Panc1 (cell line): ENCODE measurements around the gene UBR3.

Source experiments
- SIN3A ChIP-seq: IDR thresholded peaks from 2 replicates; pipeline ENCODE4 v1.6.1; 2012; ENCODE audit warnings: low read depth, mild to moderate bottlenecking, low read length, moderate library complexity, borderline replicate concordance; ENCODE audit not compliant: insufficient read depth
- TF ChIP-seq, protein P1 (sequence below): fragments of 450-650 bp; IDR thresholded peaks from 2 replicates; pipeline ENCODE4 v1.5.1; 2017; ENCODE audit warnings: mild to moderate bottlenecking

DNA sequence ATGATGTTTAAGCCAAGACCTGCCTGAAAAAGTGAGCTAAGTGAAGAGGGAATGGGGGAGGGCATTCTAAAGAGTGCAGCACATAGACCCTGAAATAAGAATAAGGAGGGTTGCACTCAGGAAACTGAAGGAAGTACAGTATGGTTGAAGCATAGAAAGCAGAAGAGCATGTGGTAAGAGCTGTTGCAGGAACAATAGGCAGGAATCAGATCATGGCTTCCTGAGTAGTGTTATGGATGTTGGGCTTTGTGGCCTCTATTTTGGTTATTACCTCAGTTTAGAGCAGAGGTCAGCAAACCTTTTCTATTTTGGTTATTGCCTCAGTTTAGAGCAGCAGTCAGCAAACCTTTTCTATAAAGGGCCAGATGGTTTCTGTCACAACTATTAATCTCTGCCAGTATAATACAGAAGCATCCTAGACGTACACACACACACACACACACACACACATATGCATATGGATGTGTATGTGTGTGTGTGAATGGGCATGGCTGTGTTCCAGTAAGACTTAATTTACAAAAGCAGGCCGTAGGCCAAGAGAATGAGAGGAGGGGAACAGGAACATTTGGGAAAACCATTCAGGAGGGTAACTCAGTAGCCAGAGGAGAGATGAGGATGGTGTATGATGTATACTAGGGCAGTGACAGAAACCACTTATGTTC lies 259.6 kb downstream of the UBR3 start:
- TF ChIP-seq, protein P1, sequence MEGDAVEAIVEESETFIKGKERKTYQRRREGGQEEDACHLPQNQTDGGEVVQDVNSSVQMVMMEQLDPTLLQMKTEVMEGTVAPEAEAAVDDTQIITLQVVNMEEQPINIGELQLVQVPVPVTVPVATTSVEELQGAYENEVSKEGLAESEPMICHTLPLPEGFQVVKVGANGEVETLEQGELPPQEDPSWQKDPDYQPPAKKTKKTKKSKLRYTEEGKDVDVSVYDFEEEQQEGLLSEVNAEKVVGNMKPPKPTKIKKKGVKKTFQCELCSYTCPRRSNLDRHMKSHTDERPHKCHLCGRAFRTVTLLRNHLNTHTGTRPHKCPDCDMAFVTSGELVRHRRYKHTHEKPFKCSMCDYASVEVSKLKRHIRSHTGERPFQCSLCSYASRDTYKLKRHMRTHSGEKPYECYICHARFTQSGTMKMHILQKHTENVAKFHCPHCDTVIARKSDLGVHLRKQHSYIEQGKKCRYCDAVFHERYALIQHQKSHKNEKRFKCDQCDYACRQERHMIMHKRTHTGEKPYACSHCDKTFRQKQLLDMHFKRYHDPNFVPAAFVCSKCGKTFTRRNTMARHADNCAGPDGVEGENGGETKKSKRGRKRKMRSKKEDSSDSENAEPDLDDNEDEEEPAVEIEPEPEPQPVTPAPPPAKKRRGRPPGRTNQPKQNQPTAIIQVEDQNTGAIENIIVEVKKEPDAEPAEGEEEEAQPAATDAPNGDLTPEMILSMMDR: no peak
- no peak for TF ChIP-seq SIN3A
